Activated CD4-positive, CD25-positive, alpha-beta regulatory T cell (primary cell): Measurements from ENCODE around the gene ME2.
A peak's percentile ranks its signal among the peaks of the same experiment; 100 is the strongest.
"Not testable (repeated sequence)": the region's sequence is repeated elsewhere in the genome, so short reads cannot be mapped to it uniquely, and the experiment has no call there.

Source experiments
- DNase-seq, 4 experiments: peaks; one replicate each; lab custom pipeline; 2025; lab: John Stamatoyannopoulos, UW

Gene ME2

GRCh38 chr18:50924372-50924771 lies 45.5 kb downstream of the ME2 start:
- no peak for DNase-seq

GRCh38 chr18:50926521-50926920 lies 47.6 kb downstream of the ME2 start:
- DNase-seq, result no peak

GRCh38 chr18:50928551-50928950 lies 49.6 kb downstream of the ME2 start:
- DNase-seq, result no peak

- no peak for DNase-seq
Measured at GRCh38 chr18:50933684-50934083, 54.8 kb downstream of the ME2 start.

- DNase-seq, result no peak
Measured at GRCh38 chr18:50934545-50935211, 55.8 kb downstream of the ME2 start.

- DNase-seq, result no peak
Measured at GRCh38 chr18:50935493-50936191, 56.7 kb downstream of the ME2 start.

GRCh38 chr18:50937183-50937582 lies 58.3 kb downstream of the ME2 start:
- no peak for DNase-seq

GRCh38 chr18:50938912-50939311 lies 60.0 kb downstream of the ME2 start:
- no peak for DNase-seq

- DNase-seq, result no peak
Measured at GRCh38 chr18:50944245-50944932, 65.5 kb downstream of the ME2 start.

- DNase-seq, result not testable (repeated sequence)
Measured at GRCh38 chr18:50945918-50946317, 67.0 kb downstream of the ME2 start.

- no peak for DNase-seq
Measured at GRCh38 chr18:50947899-50948298, 69.0 kb downstream of the ME2 start.

GRCh38 chr18:50949185-50949584 lies 70.3 kb downstream of the ME2 start:
- DNase-seq, result no peak

- no peak for DNase-seq
Measured at GRCh38 chr18:50950626-50951025, 71.7 kb downstream of the ME2 start.

GRCh38 chr18:50953822-50954221 lies 74.9 kb downstream of the ME2 start:
- no peak for DNase-seq

GRCh38 chr18:50955253-50955652 lies 76.3 kb downstream of the ME2 start:
- DNase-seq, result no peak

GRCh38 chr18:50956116-50956515 lies 77.2 kb downstream of the ME2 start:
- DNase-seq, result no peak

- DNase-seq, result no peak
Measured at GRCh38 chr18:50961974-50962373, 83.1 kb downstream of the ME2 start.

GRCh38 chr18:50967714-50968661 lies 89.1 kb downstream of the ME2 start, which contains the start of gene ELAC1:
ELAC1 (plus strand) TSS chr18:50968040; CDS start chr18:50974405, 6,365 bp downstream.
- DNase-seq, result peak; percentile 30 to 55 (median 40)

GRCh38 chr18:50969448-50969847 lies 90.5 kb downstream of the ME2 start:
- no peak for DNase-seq

GRCh38 chr18:50970006-50970405 lies 91.1 kb downstream of the ME2 start:
- DNase-seq, result no peak

GRCh38 chr18:50972404-50972803 lies 93.5 kb downstream of the ME2 start:
- DNase-seq, result not testable (repeated sequence)
